Body of pancreas (tissue), 4 donors: Measurements from ENCODE around the gene ZNF565. TPM values are rescaled to one million over a fixed set of nuclear protein-coding genes. Genes with fewer than 3 reads are reported as not detected.
A peak's percentile ranks its signal among the peaks of the same experiment; 100 is the strongest.
"Not testable (repeated sequence)": the region's sequence is repeated elsewhere in the genome, so short reads cannot be mapped to it uniquely, and the experiment has no call there.

Experiments used
- ATAC-seq: fragments of 150-250 bp; one replicate; pipeline ENCODE4 v1.9.1; 2016
- DNase-seq, 4 donors: peaks; one replicate each; pipeline ENCODE4 v3.0.0-alpha.2; 2019
- H3K27ac ChIP-seq, 4 donors: fragments of 200-600 bp; sonication (generic); 1 replicate in 3 of 4; 2 replicates in 1 of 4; pipeline versions ENCODE4 v1.5.1 to v1.6.1; 2016 to 2019; ENCODE audit warnings: mild to moderate bottlenecking in 1 of 4, mixed read lengths in 1 of 4, moderate library complexity in 1 of 4
- H3K27me3 ChIP-seq, 2 donors: fragments of 200-600 bp; sonication (generic); one replicate each; pipeline ENCODE4 v1.6.0; 2016; ENCODE audit warnings: mild to moderate bottlenecking in 1 of 2
- H3K36me3 ChIP-seq, 2 donors: fragments of 200-600 bp; sonication (generic); replicated peaks in 1 of 2; 2 replicates each; pipeline ENCODE4 v1.5.1; 2016; ENCODE audit warnings: low read depth in 2 of 2; ENCODE audit not compliant: insufficient read depth in 1 of 2
- H3K4me1 ChIP-seq: fragments of 200-600 bp; sonication (generic); one replicate; pipeline ENCODE4 v1.6.0; 2016
- H3K4me3 ChIP-seq, 2 donors: fragments of 200-600 bp; sonication (generic); 1 replicate in 1 of 2; 2 replicates in 1 of 2; pipeline ENCODE4 v1.5.1; 2016 to 2019
- H3K9me3 ChIP-seq, 3 donors: fragments of 200-600 bp; sonication (generic); 1 replicate in 2 of 3; 2 replicates in 1 of 3; pipeline ENCODE4 v1.5.1; 2016
- CTCF ChIP-seq, 7 experiments: fragments of 450-650 bp in 4 of 7; fragments of 200-600 bp in 3 of 7; sonication (generic) in 3 of 7; IDR thresholded peaks; one replicate each; pipeline ENCODE4 v1.5.1; 2016 to 2019; ENCODE audit warnings: antibody characterized with exemption in 7 of 7
- POLR2A ChIP-seq, 3 donors: fragments of 450-650 bp; IDR thresholded peaks; one replicate each; pipeline ENCODE4 v1.6.1; 2016; ENCODE audit warnings: antibody characterized with exemption in 3 of 3, mild to moderate bottlenecking in 2 of 3
- WGBS, 2 donors: methylation state at CpG; one replicate each; pipeline ENCODE4 v1.1.5; 2017; 5-methylcytosine and 5-hydroxymethylcytosine counted together
- intact Hi-C: fragments of 100-400 bp; cut with DNase I; formaldehyde crosslinking; loops from one replicate; pipeline ENCODE4 v1.15.1; 2023
- small RNA-seq: library from RNA; depleted of rRNA; stranded (forward); fragments of <200 nt; gene quantifications from one replicate; pipeline ENCODE3, GENCODE V24; 2016
- total RNA-seq, 2 donors: library from RNA; depleted of rRNA; stranded (reverse); fragments of >200 nt; gene quantifications; one replicate each; pipeline ENCODE4 v1.1.0, GENCODE V29; 2016

Gene ZNF565
- total RNA-seq, 2 donors from 2014 or later = 4.9 to 5.3 TPM

- H3K27ac ChIP-seq = peak overlapping the region; percentile 59 to 84 (median 68)
- H3K4me3 ChIP-seq = no peak overlapping the region
- intact Hi-C loops = no loop called here
- peaks cover 39% of the 10 kb centered on the region for H3K4me1 ChIP-seq
- ATAC-seq (peak; percentile 57), DNase-seq (peak; percentile 69 to 93 (median 82))
- no peaks in the 10 kb centered on the region for H3K36me3 ChIP-seq
- 47 to 53% methylated on average over 12 of the region's 12 CpGs for WGBS, 2 donors
- no peaks in the 10 kb centered on the region for H3K27me3 ChIP-seq
- TF ChIP-seq CTCF (IDR thresholded peaks at IDR 0.05) (no peak), POLR2A (IDR thresholded peaks at IDR 0.05) (peak in 2 of 3 donors; percentile 60 to 66)
- no peaks in the 10 kb centered on the region for H3K9me3 ChIP-seq
Measured at GRCh38 chr19:36136964-36137686, 77.3 kb downstream of the ZNF565 start.

- 88 to 91% methylated on average over 4 of the region's 4 CpGs for WGBS, 2 donors
- H3K36me3 ChIP-seq, intact Hi-C loops, H3K9me3 ChIP-seq, DNase-seq, H3K4me3 ChIP-seq, H3K27ac ChIP-seq, ATAC-seq, H3K27me3 ChIP-seq: not testable (repeated sequence)
- peaks cover 29% of the 10 kb centered on the region for H3K4me1 ChIP-seq
Measured at GRCh38 chr19:36134867-36135266, 79.6 kb downstream of the ZNF565 start.

Small RNA genes within 50 kb of the gene (small RNA-seq; reads per million reads assigned to genes)
- gene RF00019 = not detected

Other genes with a start within 250 kb of the ZNF565 start
- gene SDHAF1, start 219.5 kb downstream of the ZNF565 start, total RNA-seq = 10 to 100 TPM; 33.9 to 39.2 TPM
- gene SYNE4, start 205.9 kb downstream of the ZNF565 start, total RNA-seq = 1 to 10 TPM; 4.9 to 9.3 TPM
- 10 to 100 TPM in 1 of 2 donors, 1 to 10 TPM in 1; 9.6 to 33.0 TPM for gene ALKBH6, start 200.5 kb downstream of the ZNF565 start, total RNA-seq
- gene CLIP3, start 181.8 kb downstream of the ZNF565 start, total RNA-seq = 1 to 10 TPM; 3.3 to 4.9 TPM
- 1 to 10 TPM; 1.3 to 6.0 TPM for gene THAP8, start 160.4 kb downstream of the ZNF565 start, total RNA-seq
- under 1 TPM; 0.26 to 0.33 TPM for gene WDR62, start 159.8 kb downstream of the ZNF565 start, total RNA-seq
- not detected for gene OVOL3, start 103.5 kb downstream of the ZNF565 start, total RNA-seq
- 10 to 100 TPM; 33.5 to 95.9 TPM for gene POLR2I, start 99.8 kb downstream of the ZNF565 start, total RNA-seq
- 10 to 100 TPM; 49.8 to 71.3 TPM for gene TBCB, start 99.2 kb downstream of the ZNF565 start, total RNA-seq
- gene CAPNS1, start 74.6 kb downstream of the ZNF565 start, total RNA-seq = 10 to 100 TPM; 53.7 to 56.0 TPM
- 10 to 100 TPM in 1 of 2 donors, 1 to 10 TPM in 1; 1.6 to 29.0 TPM for gene COX7A1, start 62.2 kb downstream of the ZNF565 start, total RNA-seq
- 10 to 100 TPM; 23.7 to 38.7 TPM for gene ZNF146, start 441 bp upstream of the ZNF565 start, total RNA-seq
- 1 to 10 TPM in 1 of 2 donors, under 1 TPM in 1; 0.99 to 4.4 TPM for gene ZFP14, start 164.5 kb upstream of the ZNF565 start, total RNA-seq
- gene ZFP82, start 204.0 kb upstream of the ZNF565 start, total RNA-seq = 1 to 10 TPM in 1 of 2 donors, under 1 TPM in 1; 0.78 to 2.0 TPM